Esophagus muscularis mucosa (tissue), 4 donors: Measurements from ENCODE around the gene RAB10. TPM values are rescaled to one million over a fixed set of nuclear protein-coding genes. Genes with fewer than 3 reads are reported as not detected.
A peak's percentile ranks its signal among the peaks of the same experiment; 100 is the strongest.

Experiments used
- DNase-seq: peaks from one replicate; pipeline ENCODE4 v3.0.0-alpha.2; 2017; ENCODE audit errors: extremely low spot score
- H3K27ac ChIP-seq, 4 donors: fragments of 200-600 bp; sonication (generic); replicated peaks in 1 of 4; 1 replicate in 3 of 4; 2 replicates in 1 of 4; pipeline ENCODE4 v1.5.1; 2016 to 2019; ENCODE audit warnings: mild to moderate bottlenecking in 1 of 4
- H3K27me3 ChIP-seq, 4 donors: fragments of 200-600 bp; sonication (generic); one replicate each; pipeline versions ENCODE4 v1.5.1 to v1.6.0; 2016 to 2019
- H3K36me3 ChIP-seq, 4 donors: fragments of 200-600 bp; sonication (generic); one replicate each; pipeline ENCODE4 v1.5.1; 2016 to 2019
- H3K4me1 ChIP-seq, 4 donors: fragments of 200-600 bp; sonication (generic); one replicate each; pipeline ENCODE4 v1.5.1; 2016 to 2019
- H3K4me3 ChIP-seq, 4 donors: fragments of 200-600 bp; sonication (generic); 1 replicate in 2 of 4; 2 replicates in 2 of 4; pipeline ENCODE4 v1.5.1; 2016 to 2019; ENCODE audit warnings: mild to moderate bottlenecking in 4 of 4, moderate library complexity in 1 of 4
- H3K9me3 ChIP-seq, 4 donors: fragments of 200-600 bp; sonication (generic); 1 replicate in 3 of 4; 2 replicates in 1 of 4; pipeline ENCODE4 v1.5.1; 2016 to 2019
- CTCF ChIP-seq, 3 experiments: fragments of 200-600 bp in 2 of 3; fragments of 450-650 bp in 1 of 3; sonication (generic) in 2 of 3; IDR thresholded peaks; one replicate each; pipeline ENCODE4 v1.5.1; 2017 to 2019; ENCODE audit warnings: antibody characterized with exemption in 3 of 3, mild to moderate bottlenecking in 2 of 3, moderate library complexity in 1 of 3
- EP300 ChIP-seq: sonication (generic); formaldehyde crosslinking; IDR thresholded peaks from one replicate; pipeline ENCODE4 v1.6.1; 2017; ENCODE audit warnings: antibody characterized with exemption
- POLR2A ChIP-seq: fragments of 450-650 bp; IDR thresholded peaks from one replicate; pipeline ENCODE4 v1.6.1; 2017; ENCODE audit warnings: antibody characterized with exemption, moderate library complexity, mild to moderate bottlenecking, low read depth
- POLR2AphosphoS5 ChIP-seq, 2 donors: sonication (generic); formaldehyde crosslinking; IDR thresholded peaks; one replicate each; pipeline ENCODE4 v1.6.1; 2017; ENCODE audit warnings: antibody characterized with exemption in 2 of 2
- WGBS: methylation state at CpG from one replicate; pipeline ENCODE4 v1.1.5; 2018; 5-methylcytosine and 5-hydroxymethylcytosine counted together
- intact Hi-C: fragments of 100-400 bp; cut with DNase I; formaldehyde crosslinking; loops from one replicate; pipeline ENCODE4 v1.15.1; 2023
- total RNA-seq, 4 donors: library from RNA; depleted of rRNA; stranded (reverse); fragments of >200 nt; gene quantifications; one replicate each; pipeline versions ENCODE4 v1.1.0 to v1.2.1, GENCODE V29; 2016

Gene RAB10
- total RNA-seq, 4 donors from 2014 or later, result 91.0 to 106 (median 98.1) TPM

- intact Hi-C loops, result no loop called here
- Histone ChIP-seq H3K27ac (no peak overlapping the region), H3K4me1 (peaks cover 6 to 41% (median 38%) of the 10 kb centered on the region in 4 donors), H3K36me3 (no peaks in the 10 kb centered on the region), H3K27me3 (peaks cover 0 to 7% (median 2%) of the 10 kb centered on the region in 4 donors), H3K4me3 (no peak overlapping the region), H3K9me3 (no peaks in the 10 kb centered on the region)
- TF ChIP-seq CTCF (IDR thresholded peaks at IDR 0.05) (no peak), EP300 (no peak), POLR2AphosphoS5 (IDR thresholded peaks at IDR 0.05) (no peak), POLR2A (no peak)
- 100% methylated on average over 1 of the region's 5 CpGs for WGBS
- DNase-seq, result no peak
Measured at GRCh38 chr2:26182441-26182840, 148.6 kb downstream of the RAB10 start.

DNA sequence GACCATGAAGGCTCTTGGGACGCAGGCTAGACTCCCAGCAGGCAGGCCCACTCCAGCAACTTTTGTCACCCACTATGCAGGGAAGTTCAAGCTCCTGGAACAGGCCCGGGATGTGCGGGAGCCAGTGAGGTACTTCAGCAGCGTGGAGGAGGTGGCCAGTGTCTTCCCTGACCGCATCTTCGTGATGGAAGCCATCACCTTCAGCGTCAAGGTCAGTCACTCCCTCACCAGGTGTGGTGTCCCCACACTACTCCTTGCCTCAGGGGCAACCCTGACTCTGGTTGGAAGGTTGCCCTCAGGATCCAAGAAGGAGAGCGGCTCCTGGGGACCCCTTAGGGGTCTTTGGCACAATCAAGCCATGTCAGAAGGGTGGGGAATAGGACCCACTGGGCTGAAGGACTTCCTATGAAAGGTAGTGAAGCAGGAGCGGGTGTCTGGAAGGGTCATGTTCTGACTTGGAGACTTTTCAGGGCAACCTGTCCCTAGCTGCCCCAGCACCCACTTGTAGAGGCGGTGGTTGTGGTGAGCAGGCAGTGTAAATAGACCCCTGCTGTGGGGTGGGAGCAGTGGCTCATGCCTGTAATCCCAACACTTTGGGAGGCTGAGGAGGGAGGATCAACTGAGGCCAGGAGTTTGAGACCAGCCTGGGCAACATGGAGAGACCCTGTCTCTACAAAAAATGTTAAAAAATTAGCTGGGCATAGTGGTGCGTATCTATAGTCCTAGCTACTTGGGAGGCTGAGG lies 149.2 kb downstream of the RAB10 start:
- Histone ChIP-seq H3K4me3 (no peak overlapping the region), H3K9me3 (no peaks in the 10 kb centered on the region), H3K4me1 (peaks cover 6 to 41% (median 38%) of the 10 kb centered on the region in 4 donors), H3K27ac (no peak overlapping the region), H3K36me3 (peaks cover 0 to 1% (median 0%) of the 10 kb centered on the region in 4 donors), H3K27me3 (peaks cover 0 to 7% (median 2%) of the 10 kb centered on the region in 4 donors)
- intact Hi-C loops, result no loop called here
- DNase-seq, result no peak
- TF ChIP-seq EP300 (no peak), CTCF (IDR thresholded peaks at IDR 0.05) (no peak), POLR2A (no peak), POLR2AphosphoS5 (IDR thresholded peaks at IDR 0.05) (no peak)
- WGBS, result 97% methylated on average over 9 of the region's 11 CpGs

GRCh38 chr2:26184121-26184520 lies 150.2 kb downstream of the RAB10 start:
- Histone ChIP-seq H3K4me3 (peak overlapping the region; percentile 71 to 77 (median 72)), H3K27ac (peak overlapping the region in 2 of 4 donors; percentile 35 to 65), H3K4me1 (peaks cover 3 to 34% (median 30%) of the 10 kb centered on the region in 4 donors), H3K9me3 (no peaks in the 10 kb centered on the region), H3K27me3 (peaks cover 0 to 7% (median 2%) of the 10 kb centered on the region in 4 donors), H3K36me3 (peaks cover 0 to 5% (median 2%) of the 10 kb centered on the region in 4 donors)
- TF ChIP-seq EP300, result no peak
- TF ChIP-seq POLR2AphosphoS5 (IDR thresholded peaks at IDR 0.05), result no peak
- no peak for TF ChIP-seq POLR2A
- no peak for TF ChIP-seq CTCF (IDR thresholded peaks at IDR 0.05)
- 89% methylated on average over 18 of the region's 34 CpGs for WGBS
- DNase-seq, result no peak
- intact Hi-C loops, result no loop called here

- WGBS, result 0% methylated on average over 1 of the region's 114 CpGs
- peaks cover 0 to 8% (median 2%) of the 10 kb centered on the region in 4 donors for H3K36me3 ChIP-seq
- no peak for TF ChIP-seq POLR2A
- peak; percentile 60 to 78 (median 70) for TF ChIP-seq CTCF (IDR thresholded peaks at IDR 0.05)
- TF ChIP-seq POLR2AphosphoS5 (IDR thresholded peaks at IDR 0.05), result peak; percentile 17 to 46
- no peak for TF ChIP-seq EP300
- H3K9me3 ChIP-seq, result no peaks in the 10 kb centered on the region
- H3K27me3 ChIP-seq, result peaks cover 0 to 5% (median 0%) of the 10 kb centered on the region in 4 donors
- intact Hi-C loops, result no loop called here
- H3K27ac ChIP-seq, result peak overlapping the region; percentile 78 to 82 (median 79)
- peaks cover under 1 to 31% (median 24%) of the 10 kb centered on the region in 4 donors for H3K4me1 ChIP-seq
- peak overlapping the region; percentile 71 to 77 (median 72) for H3K4me3 ChIP-seq
- no peak for DNase-seq
Measured at GRCh38 chr2:26184555-26185303, 150.8 kb downstream of the RAB10 start.
